Right kidney (tissue), 1 donor: ENCODE measurements around the gene ERI3.

ENCODE experiments used
- DNase-seq: peaks from one replicate; pipeline ENCODE4 v3.0.0-alpha.2; 2016

ERI3 gene

DNA sequence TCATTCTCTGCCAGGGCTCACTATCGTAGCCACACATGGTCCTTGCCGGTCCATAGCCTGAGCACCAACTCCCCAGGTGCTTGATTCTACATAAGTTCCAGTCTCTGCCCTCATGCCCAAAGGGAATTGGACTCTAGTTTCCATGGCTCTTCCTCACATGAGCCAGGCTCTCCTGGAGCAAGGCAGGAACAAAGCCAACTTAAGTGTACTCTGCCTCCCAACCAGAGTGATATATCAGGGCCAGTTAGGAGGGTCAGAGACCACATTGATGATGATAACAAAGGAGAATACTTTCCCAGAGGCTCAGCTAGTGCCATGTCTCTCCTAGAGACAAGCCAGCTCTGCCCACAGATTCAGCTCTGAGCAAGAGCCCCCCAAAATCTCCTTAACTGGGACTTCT, 70.9 kb downstream of the ERI3 start:
- no peak for DNase-seq

DNA sequence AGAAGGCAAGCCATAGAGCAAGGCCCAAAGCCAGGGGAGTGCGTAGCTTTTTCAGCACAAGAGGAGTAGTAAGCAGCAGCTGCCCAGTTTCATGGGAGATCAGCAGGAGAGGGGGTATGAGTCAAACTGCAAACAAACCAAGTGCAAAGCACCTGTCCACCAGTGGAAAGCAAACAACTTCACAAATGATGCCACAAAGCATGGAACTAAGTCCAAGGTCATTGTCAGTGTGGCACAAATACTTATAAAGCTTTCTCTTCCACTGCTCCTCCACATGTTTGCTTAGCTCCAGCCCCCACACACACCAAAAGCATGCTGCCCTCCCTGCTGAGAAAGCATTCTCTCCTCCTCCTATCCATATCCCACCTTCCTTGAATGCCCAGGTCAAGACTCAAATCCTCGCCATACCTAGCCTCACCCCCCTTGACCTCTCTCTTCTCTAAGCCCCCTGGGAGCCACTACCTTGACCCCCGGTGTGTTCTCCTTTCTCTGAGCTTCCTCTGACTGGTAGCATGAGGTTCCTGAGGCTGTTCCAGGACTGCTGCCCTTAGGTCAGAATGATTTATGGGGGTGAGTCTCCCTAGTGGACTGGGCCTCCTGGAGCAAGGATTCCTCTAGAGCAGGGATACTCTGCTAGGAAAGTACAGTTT, 71.4 kb downstream of the ERI3 start:
- no peak for DNase-seq

DNA sequence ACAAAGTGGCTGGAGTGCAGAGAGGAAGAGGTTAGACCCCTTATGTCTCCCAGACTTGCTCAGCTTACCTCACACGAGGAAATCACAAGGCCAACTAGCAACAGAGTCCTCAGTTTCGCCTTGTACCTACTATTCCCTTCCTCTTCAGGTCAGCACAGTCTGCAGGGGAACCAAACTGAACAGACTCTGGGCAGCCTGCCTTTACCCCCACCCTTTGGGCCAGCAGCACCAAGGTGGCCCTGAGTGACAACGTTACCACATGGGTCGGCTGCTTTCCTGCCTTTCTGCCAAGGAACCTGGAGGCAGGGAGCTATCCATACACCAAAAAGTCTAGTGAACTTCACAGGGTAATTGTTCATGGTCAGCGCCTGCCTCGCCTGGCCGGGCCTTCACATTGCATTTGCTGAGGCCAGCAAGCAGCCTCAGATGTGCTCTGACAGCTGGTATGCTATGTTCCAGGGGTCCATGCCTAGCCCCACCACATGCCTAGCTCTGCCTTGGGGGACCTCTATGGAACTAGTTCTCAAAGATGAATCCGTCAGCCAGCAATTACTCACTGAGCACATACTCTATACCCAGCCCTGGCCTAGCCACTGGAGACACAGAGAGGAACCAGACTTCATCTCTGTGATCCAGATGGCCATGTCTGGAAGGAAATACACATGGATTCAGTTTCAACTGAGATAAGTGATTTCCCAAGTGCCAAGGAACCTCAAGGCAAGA, 72.2 kb downstream of the ERI3 start:
- DNase-seq, result no peak

DNA sequence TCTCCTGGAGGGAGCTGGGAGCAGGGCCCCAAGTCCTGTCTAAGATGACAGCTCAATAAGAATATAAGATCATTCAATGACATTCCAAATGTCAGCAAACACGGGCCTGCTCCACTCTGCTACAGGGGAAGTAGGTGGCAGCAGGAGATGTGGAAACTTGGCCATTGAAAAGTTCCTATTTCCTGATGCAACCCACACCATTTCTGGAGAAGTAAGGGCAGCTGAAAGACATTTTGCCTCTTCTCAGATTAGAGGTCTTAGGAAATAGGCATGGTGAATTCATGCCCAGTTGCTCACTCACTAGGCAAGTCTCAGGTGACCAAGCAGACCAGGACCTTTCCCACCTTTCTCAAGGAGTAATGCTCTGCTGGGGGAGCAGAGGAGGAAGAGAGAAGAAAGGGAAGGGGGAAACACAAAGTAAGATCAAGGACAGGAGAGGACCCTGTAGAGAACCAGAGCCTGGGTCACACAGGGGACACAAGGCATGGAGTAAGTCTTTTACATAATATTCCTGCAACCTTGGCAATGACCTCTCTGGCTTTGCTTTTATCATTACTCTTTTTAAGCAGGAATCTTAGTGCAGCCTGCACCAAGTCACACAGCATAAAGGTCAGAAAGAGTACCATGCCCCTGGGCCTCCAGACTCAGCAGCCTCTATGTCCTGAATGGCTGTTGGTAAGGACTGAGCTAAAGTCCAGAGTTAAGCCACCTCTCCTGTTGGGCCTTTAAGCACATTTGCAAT, 72.9 kb downstream of the ERI3 start:
- no peak for DNase-seq

GRCh38 chr1:44276901-44277300, 78.2 kb downstream of the ERI3 start:
- DNase-seq, result no peak

GRCh38 chr1:44275991-44276405, 79.1 kb downstream of the ERI3 start:
- no peak for DNase-seq

DNA sequence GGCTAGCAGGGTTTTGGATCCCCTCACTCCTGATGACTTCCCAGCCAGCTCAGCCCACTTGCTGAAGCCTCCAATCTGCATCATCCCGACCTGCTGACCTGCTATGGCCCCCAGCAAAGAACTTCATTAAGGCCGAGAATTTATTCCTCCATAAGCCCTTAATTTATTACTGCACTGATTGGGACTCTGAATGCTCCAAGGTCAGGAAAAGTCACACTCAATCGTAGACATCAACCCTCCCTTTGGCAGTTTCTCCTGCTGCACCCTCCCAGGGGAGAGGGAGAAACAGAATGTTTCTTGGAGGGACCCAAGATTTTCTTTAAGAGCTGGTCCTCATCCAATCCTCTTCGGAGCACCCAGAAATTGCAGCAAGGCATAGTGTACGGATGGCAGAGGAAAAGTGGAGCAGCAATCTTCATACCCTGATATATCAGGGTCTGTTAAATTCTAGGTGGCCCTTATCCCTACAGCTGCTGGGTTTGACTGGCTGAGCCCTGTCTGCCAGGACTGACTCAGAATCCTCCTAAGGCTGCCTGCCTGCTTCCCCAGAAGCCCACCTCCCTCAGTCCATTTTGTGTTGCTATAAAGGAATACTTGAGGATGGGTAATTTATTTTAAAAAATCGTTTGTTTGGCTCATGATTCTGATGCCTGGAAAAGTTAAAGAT, 79.6 kb downstream of the ERI3 start:
- no peak for DNase-seq

DNA sequence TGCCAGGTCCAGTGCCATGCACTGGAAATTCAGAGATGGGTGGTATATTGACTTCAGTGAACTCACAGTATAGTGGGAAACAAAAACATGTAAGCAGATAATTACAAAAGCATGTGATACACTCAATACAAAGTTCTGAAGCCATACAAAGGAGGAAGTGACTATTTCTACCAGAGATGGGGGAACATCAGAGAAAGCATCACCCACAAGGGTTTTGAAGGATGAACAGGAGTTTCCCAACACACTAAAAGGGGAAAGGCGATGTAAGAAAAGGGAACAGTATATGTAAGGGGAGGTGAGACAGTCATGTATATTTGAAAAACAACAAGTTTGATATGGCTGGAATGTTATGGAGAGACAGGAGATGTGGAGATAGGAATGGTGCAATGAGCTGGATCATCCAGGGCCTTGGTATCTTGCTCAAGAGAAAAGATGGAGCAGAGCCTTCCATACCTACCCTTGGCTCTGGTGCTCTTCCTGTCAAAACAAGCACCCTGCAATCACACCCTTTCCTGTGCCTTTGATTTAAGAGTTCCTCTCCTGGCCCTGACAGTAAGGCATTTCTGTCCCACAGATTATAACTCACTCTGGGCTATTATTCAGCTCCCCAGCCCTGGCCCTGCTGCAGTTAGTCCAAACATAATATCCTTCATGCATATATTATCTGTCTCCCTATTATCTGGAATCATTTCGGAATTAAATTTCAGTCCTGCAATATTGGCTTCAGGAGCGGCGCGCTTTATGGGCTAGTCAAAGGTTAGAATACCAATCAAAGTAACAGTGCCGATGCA, 81.3 kb downstream of the ERI3 start:
- no peak for DNase-seq

GRCh38 chr1:44272992-44273391, 82.1 kb downstream of the ERI3 start:
- no peak for DNase-seq

DNA sequence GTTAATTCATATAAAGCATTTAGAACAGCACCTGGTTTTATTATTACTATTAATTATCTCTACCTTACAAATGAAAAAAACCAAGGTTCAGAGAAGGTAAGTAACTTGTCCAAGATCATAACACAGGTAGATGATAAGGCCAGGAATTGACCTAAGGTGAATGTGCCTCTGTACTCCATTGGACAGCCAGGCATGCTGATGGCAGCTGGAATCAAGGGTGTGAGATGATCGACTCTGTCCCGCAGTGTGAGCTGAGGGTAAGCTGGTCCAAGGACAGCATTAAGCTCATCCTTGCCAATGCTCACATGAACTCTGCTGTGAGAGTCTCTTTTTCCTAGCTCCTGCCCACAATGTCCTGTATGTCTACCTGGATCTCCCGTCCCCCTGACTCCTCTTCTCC, 83.4 kb downstream of the ERI3 start:
- no peak for DNase-seq

DNA sequence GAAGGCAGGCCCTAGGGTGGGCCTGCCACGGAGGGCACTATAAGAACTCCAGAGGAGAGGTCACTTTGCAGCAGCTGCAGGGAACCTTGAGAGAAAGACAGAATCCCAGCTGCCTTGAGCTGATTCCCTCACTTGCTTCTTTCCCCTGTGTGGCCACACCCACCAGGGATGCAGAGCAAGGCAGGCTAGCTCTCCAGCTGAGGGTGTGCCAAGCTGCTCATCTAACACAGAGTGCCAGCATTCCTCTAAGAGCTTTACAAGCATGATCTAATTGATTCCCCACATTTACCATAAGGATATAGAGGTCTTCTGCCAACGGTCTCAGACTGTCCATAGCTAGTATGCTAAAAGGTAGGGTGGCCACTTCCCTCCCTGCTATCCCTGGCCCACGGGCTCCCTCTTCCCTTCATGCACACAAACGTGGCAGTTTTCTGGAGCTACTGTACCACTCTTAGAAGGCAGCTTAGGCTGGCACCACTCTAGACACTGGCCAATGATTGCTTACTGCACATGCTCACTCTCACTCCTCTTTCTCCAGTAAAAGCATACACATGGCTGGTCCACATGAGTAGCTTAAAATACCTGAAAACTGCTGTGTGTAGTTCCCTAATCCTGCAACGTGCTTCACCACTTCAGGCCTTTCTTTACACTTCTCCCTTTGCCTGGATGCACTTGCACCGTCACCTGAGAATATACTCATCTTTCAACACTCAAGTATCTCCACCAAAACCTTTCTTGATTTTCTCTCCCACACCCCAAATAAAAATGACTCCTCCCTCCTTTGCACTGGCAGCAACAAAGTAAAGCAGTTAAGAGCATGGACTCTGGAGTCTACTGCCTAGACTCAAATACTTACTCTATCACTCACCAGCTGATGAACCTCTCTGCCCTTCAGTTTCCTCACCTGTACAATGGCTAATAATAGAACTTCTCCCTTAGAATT, 84.1 kb downstream of the ERI3 start:
- no peak for DNase-seq

- no peak for DNase-seq
These were observed 87.0 kb downstream of the ERI3 start for GRCh38 chr1:44268054-44268453.

- DNase-seq, result no peak
These were observed 87.6 kb downstream of the ERI3 start for GRCh38 chr1:44267438-44267837.

GRCh38 chr1:44266400-44267344, 88.4 kb downstream of the ERI3 start:
- DNase-seq, result no peak

- DNase-seq, result no peak
These were observed 89.2 kb downstream of the ERI3 start for GRCh38 chr1:44265656-44266358.

- DNase-seq, result no peak
These were observed 90.6 kb downstream of the ERI3 start for GRCh38 chr1:44264451-44264771.

DNA sequence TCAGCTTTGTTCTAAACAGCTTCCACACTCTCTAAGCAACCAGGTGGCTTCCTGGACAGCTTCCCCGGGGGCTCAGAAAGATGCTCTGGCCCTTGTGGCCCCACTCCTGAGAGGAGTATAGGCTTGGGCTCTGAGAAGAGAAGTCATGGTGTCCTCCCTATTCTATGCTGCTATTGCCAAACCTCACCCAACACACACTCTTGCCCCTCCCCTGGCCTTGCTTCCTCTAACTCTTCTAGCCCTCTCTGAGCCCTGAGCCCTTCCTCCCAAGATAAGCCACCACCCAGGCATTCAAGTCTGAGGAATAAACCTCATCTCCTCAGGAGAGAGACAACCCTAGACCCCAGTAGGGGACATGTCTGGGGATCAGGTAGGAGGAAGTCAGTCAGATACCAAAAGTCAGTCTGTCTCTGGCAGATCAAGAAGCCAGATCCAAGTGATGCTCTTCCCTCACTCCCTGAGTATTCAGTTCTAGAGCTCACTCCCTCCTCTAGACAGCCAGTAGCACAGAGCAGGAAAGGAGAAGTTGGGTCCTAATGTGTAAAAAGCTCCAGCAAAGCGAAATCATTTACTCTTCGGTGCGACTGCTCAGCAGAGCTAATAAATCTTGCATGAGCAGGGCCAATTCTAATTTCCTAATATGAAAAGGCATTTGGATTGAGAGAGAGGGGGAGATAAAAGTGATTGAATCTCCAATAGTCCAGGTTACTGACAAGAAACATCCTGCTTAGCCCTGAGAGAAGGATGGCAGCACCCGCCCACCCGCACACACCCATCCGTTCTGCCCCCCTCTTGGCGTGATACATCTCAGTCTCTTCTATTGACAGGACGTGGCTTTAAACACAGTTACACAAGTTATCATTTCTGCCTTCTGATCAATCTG, 91.2 kb downstream of the ERI3 start:
- DNase-seq, result no peak
